K562 (cell line): ENCODE results near the gene PAIP2. TPM values are rescaled to one million over a fixed set of nuclear protein-coding genes. Genes with fewer than 3 reads are reported as not detected.

Source experiments
- BMI1 ChIP-seq: fragments of 150-350 bp; IDR thresholded peaks from 2 replicates; pipeline ENCODE4 v1.6.1; 2014; ENCODE audit warnings: low read length
- CBFB ChIP-seq: sonication (generic); formaldehyde crosslinking; IDR thresholded peaks from 2 replicates; pipeline ENCODE4 v1.4.0; 2020; ENCODE audit warnings: mild to moderate bottlenecking, missing genetic modification reagents
- CHD2 ChIP-seq: IDR thresholded peaks from 2 replicates; pipeline ENCODE4 v1.6.1; 2011; ENCODE audit warnings: low read depth, low read length
- CREBBP ChIP-seq: IDR thresholded peaks from one replicate; pipeline ENCODE4 v1.6.1; 2012; ENCODE audit warnings: low read depth, mild to moderate bottlenecking, control low read depth, inconsistent platforms, low read length
- EGR1 ChIP-seq: fragments of 450-650 bp; conservative IDR thresholded peaks from 2 replicates; pipeline ENCODE4 v1.6.1; 2017; ENCODE audit warnings: mild to moderate bottlenecking
- GTF2A2 ChIP-seq: IDR thresholded peaks from 2 replicates; pipeline ENCODE4 v1.6.1; 2016; ENCODE audit warnings: mild to moderate bottlenecking, missing genetic modification characterization, missing compliant biosample characterization
- KAT2B ChIP-seq: IDR thresholded peaks from one replicate; pipeline ENCODE4 v1.6.1; 2012; ENCODE audit warnings: low read depth, mild to moderate bottlenecking, control low read depth, inconsistent platforms, low read length, moderate library complexity
- NFIX ChIP-seq: fragments of 250-450 bp; sonication (Bioruptor Pico); IDR thresholded peaks from 2 replicates; pipeline ENCODE4 v1.4.0; 2020; ENCODE audit warnings: low read depth, mild to moderate bottlenecking, moderate library complexity
- PML ChIP-seq: IDR thresholded peaks from 2 replicates; pipeline ENCODE4 v1.6.1; 2012; ENCODE audit warnings: low read length, inconsistent platforms
- RFX1 ChIP-seq: fragments of 450-650 bp; IDR thresholded peaks from 2 replicates; pipeline ENCODE4 v1.6.1; 2016; ENCODE audit warnings: mild to moderate bottlenecking, moderate library complexity
- SPI1 ChIP-seq: IDR thresholded peaks from 2 replicates; pipeline ENCODE4 v1.6.1; 2011; ENCODE audit warnings: low read depth, low read length, control low read depth, borderline replicate concordance
- ZNF316 ChIP-seq: fragments of 450-650 bp; IDR thresholded peaks from 2 replicates; pipeline ENCODE4 v1.6.1; 2016
- ZNF583 ChIP-seq: fragments of 250-450 bp; sonication (Bioruptor Pico); IDR thresholded peaks from 2 replicates; pipeline ENCODE4 v1.4.0; 2020
- ZSCAN29 ChIP-seq: fragments of 450-650 bp; IDR thresholded peaks from 2 replicates; pipeline ENCODE4 v1.6.1; 2017
- polyA plus RNA-seq, 8 experiments: library from polyadenylated mRNA; depleted of rRNA in 4 of 8; stranded (reverse) in 5 of 8; unstranded in 3 of 8; fragments of >200 nt; fragmentation: Nextera tagmentation in 2 of 8; fragmentation: Illumina TruSeq in 1 of 8; extraction: Ambion mirVana in 2 of 8; extraction: Trizol in 1 of 8; gene quantifications; 2 replicates each; pipeline versions ENCODE4 v1.2.1 to v1.2.3, GENCODE V29; 2011 to 2014; ENCODE audit warnings: inconsistent platforms in 1 of 8, missing spikeins in 1 of 8
- total RNA-seq, 7 experiments: library from RNA; depleted of rRNA in 6 of 7; stranded (reverse); fragments of >200 nt in 6 of 7; fragmentation: Illumina TruSeq in 2 of 7; extraction: Trizol in 2 of 7; gene quantifications; 2 replicates each; pipeline versions ENCODE4 v1.2.1 to v1.2.3, GENCODE V29; 2011 to 2021; ENCODE audit warnings: low replicate concordance in 1 of 7
- TF ChIP-seq, protein P1 (sequence below): fragments of 250-450 bp; sonication (Bioruptor Pico); IDR thresholded peaks from 2 replicates; pipeline ENCODE4 v1.5.0; 2022; ENCODE audit warnings: mild to moderate bottlenecking
- TF ChIP-seq, protein P2 (sequence below): fragments of 150-350 bp; conservative IDR thresholded peaks from 2 replicates; pipeline ENCODE4 v1.6.1; 2014; ENCODE audit warnings: low read length
- TF ChIP-seq, protein P3 (sequence below): fragments of 450-650 bp; formaldehyde crosslinking; IDR thresholded peaks from 2 replicates; pipeline ENCODE4 v1.4.0; 2022; ENCODE audit warnings: mild to moderate bottlenecking, moderate library complexity
- TF ChIP-seq, protein P4 (sequence below): fragments of 200-800 bp; sonication (Bioruptor generic); IDR thresholded peaks from 2 replicates; pipeline ENCODE4 v1.6.1; 2017; ENCODE audit warnings: missing genetic modification characterization, missing compliant biosample characterization
- TF ChIP-seq, protein P5 (sequence below): fragments of 250-450 bp; sonication (Bioruptor Pico); IDR thresholded peaks from 2 replicates; pipeline ENCODE4 v1.9.0; 2021; ENCODE audit warnings: mild to moderate bottlenecking
- TF ChIP-seq, protein P6 (sequence below): fragments of 450-650 bp; IDR thresholded peaks from 2 replicates; pipeline ENCODE4 v1.6.1; 2016; ENCODE audit warnings: mild to moderate bottlenecking

The PAIP2 gene
- total and polyA plus RNA-seq, 9 of the 15 experiments (the other 6 are each of a cell fraction or from before 2014, with no cell fraction given), result 78.3 to 187 (median 128) TPM

DNA sequence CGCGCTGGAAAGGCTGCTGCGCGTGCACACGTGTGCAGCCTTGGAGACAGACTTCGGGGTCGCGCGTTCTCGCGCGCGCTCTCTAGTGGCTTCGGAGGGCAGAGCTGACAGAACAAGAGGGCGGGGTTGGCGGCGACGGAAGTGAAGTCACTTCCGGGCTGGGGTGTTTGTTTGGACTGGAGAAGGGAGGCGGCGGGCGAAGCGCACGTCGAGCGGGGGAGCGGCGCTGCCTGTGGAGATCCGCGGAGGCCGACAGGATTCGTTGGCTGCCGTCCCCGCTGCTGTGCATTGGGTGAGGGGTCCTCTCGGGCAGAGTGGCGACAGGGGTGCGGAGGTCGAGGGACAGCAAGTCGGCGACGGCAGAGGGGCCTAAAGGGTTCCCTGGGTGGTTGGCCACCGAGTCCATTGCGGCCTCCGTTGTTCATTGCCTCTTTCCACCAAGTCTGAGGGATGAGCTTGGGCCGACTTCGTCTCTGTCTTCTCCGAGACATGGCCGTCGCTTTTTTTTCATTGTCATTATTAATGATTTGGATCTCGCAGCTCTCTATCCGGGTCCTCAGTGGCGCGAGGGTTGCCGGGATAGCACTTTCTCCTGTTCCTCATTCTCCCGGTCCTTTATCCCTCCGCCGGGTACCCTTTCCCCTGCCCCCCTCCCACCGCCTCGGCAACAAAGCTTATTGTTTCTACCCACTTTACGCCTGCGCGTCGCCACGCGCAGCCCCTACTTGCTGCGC is at the start of gene PAIP2 (continued):
- TF ChIP-seq KAT2B, result no peak
- TF ChIP-seq, protein P1, sequence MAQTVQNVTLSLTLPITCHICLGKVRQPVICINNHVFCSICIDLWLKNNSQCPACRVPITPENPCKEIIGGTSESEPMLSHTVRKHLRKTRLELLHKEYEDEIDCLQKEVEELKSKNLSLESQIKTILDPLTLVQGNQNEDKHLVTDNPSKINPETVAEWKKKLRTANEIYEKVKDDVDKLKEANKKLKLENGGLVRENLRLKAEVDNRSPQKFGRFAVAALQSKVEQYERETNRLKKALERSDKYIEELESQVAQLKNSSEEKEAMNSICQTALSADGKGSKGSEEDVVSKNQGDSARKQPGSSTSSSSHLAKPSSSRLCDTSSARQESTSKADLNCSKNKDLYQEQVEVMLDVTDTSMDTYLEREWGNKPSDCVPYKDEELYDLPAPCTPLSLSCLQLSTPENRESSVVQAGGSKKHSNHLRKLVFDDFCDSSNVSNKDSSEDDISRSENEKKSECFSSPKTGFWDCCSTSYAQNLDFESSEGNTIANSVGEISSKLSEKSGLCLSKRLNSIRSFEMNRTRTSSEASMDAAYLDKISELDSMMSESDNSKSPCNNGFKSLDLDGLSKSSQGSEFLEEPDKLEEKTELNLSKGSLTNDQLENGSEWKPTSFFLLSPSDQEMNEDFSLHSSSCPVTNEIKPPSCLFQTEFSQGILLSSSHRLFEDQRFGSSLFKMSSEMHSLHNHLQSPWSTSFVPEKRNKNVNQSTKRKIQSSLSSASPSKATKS, result no peak
- TF ChIP-seq GTF2A2 (tag), result no peak
- no peak for TF ChIP-seq BMI1
- TF ChIP-seq ZNF316, result peak; percentile 50
- TF ChIP-seq ZSCAN29, result no peak
- no peak for TF ChIP-seq CREBBP
- TF ChIP-seq, protein P2, sequence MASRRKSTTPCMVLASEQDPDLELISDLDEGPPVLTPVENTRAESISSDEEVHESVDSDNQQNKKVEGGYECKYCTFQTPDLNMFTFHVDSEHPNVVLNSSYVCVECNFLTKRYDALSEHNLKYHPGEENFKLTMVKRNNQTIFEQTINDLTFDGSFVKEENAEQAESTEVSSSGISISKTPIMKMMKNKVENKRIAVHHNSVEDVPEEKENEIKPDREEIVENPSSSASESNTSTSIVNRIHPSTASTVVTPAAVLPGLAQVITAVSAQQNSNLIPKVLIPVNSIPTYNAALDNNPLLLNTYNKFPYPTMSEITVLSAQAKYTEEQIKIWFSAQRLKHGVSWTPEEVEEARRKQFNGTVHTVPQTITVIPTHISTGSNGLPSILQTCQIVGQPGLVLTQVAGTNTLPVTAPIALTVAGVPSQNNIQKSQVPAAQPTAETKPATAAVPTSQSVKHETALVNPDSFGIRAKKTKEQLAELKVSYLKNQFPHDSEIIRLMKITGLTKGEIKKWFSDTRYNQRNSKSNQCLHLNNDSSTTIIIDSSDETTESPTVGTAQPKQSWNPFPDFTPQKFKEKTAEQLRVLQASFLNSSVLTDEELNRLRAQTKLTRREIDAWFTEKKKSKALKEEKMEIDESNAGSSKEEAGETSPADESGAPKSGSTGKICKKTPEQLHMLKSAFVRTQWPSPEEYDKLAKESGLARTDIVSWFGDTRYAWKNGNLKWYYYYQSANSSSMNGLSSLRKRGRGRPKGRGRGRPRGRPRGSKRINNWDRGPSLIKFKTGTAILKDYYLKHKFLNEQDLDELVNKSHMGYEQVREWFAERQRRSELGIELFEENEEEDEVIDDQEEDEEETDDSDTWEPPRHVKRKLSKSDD, result no peak
- no peak for TF ChIP-seq ZNF583
- TF ChIP-seq SPI1, result peak; percentile 89
- 0 out of 2 replicates have a peak, but pooled peaks have one; percentile 7 for TF ChIP-seq CBFB (CRISPR knock-in tag)
- TF ChIP-seq EGR1, result peak; percentile 57
- TF ChIP-seq, protein P3, sequence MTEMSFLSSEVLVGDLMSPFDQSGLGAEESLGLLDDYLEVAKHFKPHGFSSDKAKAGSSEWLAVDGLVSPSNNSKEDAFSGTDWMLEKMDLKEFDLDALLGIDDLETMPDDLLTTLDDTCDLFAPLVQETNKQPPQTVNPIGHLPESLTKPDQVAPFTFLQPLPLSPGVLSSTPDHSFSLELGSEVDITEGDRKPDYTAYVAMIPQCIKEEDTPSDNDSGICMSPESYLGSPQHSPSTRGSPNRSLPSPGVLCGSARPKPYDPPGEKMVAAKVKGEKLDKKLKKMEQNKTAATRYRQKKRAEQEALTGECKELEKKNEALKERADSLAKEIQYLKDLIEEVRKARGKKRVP (CRISPR knock-in tag), result no peak
- TF ChIP-seq, protein P4, sequence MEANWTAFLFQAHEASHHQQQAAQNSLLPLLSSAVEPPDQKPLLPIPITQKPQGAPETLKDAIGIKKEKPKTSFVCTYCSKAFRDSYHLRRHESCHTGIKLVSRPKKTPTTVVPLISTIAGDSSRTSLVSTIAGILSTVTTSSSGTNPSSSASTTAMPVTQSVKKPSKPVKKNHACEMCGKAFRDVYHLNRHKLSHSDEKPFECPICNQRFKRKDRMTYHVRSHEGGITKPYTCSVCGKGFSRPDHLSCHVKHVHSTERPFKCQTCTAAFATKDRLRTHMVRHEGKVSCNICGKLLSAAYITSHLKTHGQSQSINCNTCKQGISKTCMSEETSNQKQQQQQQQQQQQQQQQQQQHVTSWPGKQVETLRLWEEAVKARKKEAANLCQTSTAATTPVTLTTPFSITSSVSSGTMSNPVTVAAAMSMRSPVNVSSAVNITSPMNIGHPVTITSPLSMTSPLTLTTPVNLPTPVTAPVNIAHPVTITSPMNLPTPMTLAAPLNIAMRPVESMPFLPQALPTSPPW (CRISPR knock-in tag), result peak; percentile 87
- peak; percentile 42; the same call in 1 of the 2 replicates for TF ChIP-seq CHD2
- TF ChIP-seq, protein P5, sequence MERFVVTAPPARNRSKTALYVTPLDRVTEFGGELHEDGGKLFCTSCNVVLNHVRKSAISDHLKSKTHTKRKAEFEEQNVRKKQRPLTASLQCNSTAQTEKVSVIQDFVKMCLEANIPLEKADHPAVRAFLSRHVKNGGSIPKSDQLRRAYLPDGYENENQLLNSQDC (CRISPR knock-in tag), result no peak; the same call in 1 of the 2 replicates
- peak; percentile 78 for TF ChIP-seq RFX1
- TF ChIP-seq, protein P6, sequence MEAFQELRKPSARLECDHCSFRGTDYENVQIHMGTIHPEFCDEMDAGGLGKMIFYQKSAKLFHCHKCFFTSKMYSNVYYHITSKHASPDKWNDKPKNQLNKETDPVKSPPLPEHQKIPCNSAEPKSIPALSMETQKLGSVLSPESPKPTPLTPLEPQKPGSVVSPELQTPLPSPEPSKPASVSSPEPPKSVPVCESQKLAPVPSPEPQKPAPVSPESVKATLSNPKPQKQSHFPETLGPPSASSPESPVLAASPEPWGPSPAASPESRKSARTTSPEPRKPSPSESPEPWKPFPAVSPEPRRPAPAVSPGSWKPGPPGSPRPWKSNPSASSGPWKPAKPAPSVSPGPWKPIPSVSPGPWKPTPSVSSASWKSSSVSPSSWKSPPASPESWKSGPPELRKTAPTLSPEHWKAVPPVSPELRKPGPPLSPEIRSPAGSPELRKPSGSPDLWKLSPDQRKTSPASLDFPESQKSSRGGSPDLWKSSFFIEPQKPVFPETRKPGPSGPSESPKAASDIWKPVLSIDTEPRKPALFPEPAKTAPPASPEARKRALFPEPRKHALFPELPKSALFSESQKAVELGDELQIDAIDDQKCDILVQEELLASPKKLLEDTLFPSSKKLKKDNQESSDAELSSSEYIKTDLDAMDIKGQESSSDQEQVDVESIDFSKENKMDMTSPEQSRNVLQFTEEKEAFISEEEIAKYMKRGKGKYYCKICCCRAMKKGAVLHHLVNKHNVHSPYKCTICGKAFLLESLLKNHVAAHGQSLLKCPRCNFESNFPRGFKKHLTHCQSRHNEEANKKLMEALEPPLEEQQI, result no peak
- TF ChIP-seq PML, result peak; percentile 89; the same call in 1 of the 2 replicates
- TF ChIP-seq NFIX (CRISPR knock-in tag), result no peak
